ENCODE data around the gene SIVA1.
"Not testable (repeated sequence)": the region's sequence is repeated elsewhere in the genome, so short reads cannot be mapped to it uniquely, and the experiment has no call there.

Gene SIVA1

DNA sequence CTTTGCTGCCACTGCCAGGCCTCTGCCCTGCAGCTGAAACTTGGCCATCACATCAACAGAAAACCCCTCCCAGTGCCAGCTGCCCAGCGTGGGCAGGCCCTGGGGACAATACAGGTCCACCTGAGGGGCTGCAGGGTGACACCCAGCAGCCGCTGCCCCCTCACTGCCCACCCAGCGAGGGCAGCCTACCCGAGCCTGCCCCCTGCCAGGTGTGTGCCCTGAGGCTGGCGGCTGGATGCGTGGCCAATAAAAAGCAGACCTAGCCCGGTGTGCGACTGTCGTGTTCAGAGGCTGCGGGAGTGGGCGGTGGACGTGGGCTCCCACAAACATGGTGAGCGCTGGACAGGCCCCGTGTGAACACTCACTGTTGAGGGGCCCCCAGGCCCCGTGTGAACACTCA lies 33.6 kb upstream of the SIVA1 start:
- DNase-seq (ENCODE audit: low spot score) = no peak

DNA sequence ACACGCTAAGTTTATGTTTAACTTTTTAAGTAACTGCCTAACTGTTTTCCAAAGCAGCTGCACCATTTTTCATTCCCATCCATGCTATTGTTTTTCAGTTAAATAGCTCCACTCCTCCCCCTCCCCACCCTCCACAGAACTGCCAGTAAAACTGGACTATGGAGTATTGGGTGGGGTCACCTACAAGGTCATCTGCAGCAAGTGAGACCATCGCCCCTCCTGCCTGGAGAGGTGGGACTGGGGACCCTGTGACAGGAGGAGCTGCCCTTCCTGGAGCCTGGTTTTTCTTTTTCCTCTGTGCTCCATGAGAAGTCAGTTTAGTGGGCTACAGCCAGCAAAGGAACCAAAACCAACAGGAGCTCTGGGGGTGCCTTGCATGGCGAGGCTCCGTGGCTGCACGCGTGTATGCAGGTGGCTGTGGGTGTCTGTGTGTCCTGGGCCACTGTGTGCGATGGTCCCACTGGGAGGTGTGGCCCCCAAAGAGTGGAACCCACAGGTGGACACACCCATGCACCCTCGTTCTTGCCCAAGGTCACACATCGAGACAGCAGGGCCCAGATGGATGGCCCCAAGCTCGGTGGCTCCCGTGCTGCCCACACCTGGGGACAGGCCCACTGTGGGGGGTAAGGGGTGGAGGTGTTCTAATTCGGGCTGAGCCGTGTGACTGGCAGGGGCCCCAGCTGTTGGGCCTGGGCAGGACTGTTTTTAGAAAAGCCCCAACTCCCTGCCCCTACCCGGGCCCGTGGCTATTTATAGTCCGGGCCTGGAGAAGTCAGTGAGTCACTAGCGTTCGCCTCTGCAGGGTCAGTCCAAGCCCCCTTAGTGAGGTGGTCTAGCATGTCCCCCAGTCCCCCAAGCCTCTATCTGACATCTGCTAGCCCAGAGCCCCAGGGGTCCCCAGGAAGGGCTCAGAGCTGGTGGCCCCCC lies 31.2 kb upstream of the SIVA1 start:
- no peak for DNase-seq (ENCODE audit: low spot score)

DNA sequence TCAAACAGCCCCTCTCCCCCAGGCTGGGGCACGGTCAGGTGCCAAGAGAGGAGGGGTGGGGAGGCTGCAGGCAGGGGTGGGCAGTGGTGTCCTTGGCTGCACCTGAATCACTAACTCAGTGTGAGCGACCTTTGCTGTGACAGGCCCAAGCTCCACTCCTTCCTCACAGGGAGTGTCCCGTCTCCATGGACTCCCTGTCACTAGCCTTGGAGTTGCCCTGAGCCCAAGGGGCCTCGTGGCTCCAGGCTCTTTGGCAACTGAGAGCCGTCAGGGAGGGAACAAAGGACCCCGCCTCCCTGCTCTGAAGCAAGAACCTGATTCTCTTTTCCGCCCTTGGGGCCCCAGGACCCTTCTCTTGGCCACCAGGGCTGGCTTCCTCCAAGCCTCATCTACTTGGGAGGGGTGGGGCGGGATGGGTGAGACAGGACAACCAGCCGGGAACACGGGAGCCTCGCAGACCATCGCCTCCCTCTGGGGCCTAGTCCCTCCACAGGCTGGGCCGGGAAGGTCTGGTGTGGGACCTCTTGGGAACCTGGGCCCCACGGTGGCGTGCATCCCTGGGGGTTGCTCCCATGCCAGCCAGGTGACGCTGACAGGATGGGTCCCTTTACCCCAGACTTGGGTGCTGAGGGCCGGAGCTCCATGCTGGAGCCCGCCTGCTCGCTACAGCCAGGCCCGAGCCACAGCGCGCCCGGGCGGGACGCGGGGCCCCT lies 29.9 kb upstream of the SIVA1 start:
- no peak for DNase-seq (ENCODE audit: low spot score)

DNA sequence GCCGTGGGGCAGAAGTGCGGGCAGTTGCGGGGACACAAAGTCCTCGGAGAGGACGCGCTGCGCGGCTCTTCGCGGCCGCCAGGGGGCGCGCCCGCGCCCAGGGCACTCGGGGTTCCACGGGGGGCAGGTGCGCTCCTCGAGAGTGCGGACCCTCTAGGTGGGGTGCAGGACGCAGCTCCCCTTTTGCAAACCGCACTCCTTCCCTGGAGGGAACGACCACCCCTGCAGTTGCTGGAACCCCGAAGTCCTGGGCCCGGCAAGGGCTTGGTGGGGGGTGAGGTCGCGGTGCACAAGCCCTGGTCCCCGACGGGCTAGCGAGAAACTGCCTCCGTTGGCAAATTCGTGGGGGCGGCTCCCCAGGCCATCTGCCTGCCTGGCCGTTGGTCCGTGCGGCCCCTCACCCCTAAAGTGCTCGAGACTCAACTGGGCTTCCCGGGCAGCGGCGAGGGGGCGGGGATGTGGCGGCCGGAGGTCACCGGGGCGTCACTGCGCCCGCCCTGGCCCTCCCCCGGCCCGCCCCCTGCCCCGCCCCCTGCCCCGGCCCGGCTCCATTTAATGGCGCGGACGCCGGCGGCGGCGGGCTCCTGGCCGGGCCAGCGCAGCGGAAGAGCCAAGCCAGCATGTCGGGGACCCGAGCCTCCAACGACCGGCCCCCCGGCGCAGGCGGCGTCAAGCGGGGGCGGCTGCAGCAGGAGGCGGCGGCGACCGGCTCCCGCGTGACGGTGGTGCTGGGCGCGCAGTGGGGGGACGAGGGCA lies 29.1 kb upstream of the SIVA1 start, which contains the start of gene ADSS1:
TSS of gene ADSS1 (plus strand) at position 579 of the 756 bp plus-strand sequence. CDS start at position 621, 42 bp downstream.
- peak; percentile 87 for DNase-seq (ENCODE audit: low spot score)

- no peak for DNase-seq (ENCODE audit: low spot score)
Observed at GRCh38 chr14:104724407-104724980, 28.5 kb upstream of the SIVA1 start.

- DNase-seq (ENCODE audit: low spot score) = peak; percentile 39
Observed at GRCh38 chr14:104724981-104725771, 27.8 kb upstream of the SIVA1 start.

DNA sequence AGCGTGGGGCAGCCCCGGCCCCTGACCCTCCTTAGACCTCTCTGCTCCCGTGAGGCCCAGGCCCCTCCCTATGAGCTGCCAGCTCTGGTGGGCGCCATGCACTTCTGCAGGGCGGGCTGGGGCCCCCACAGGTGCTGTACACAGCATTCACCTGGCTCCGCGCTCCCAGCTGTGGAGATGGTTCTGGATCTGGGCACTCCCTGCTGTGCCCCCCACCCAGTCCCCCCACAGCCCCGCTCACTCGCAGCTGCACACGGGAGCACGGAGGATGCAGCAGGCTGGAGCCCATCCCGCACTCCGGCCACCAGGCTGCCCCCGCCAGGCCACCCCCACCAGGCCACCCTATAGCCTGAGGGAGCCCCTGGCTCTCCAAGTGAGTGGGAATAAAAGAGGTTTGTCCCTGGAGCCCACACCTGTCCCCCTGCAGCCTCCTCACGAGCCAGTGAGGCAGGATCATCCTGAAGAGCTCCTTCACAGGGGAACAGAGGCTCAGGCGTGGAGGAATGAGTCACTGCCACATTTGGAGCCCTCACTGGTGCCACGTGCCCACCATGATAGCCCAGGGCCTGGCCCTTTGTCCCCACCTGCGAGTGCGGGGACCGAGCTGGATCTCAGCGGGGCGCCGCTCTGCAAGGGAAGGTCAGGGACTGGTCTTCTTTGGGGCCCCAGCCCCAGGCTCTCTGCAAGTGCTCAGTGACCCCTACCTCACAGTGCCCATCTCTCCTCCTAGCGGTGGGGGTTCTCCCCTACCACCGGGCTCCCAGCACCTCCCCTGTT lies 27.0 kb upstream of the SIVA1 start:
- DNase-seq (ENCODE audit: low spot score) = no peak

GRCh38 chr14:104726600-104727451 lies 26.1 kb upstream of the SIVA1 start:
- no peak for DNase-seq (ENCODE audit: low spot score)

GRCh38 chr14:104728631-104729030 lies 24.3 kb upstream of the SIVA1 start:
- DNase-seq (ENCODE audit: low spot score) = no peak

- not testable (repeated sequence) for DNase-seq (ENCODE audit: low spot score)
Observed at GRCh38 chr14:104729176-104729834, 23.6 kb upstream of the SIVA1 start.

- DNase-seq (ENCODE audit: low spot score) = no peak
Observed at GRCh38 chr14:104729835-104730181, 23.1 kb upstream of the SIVA1 start.

- DNase-seq (ENCODE audit: low spot score) = no peak
Observed at GRCh38 chr14:104730487-104730886, 22.5 kb upstream of the SIVA1 start.

DNA sequence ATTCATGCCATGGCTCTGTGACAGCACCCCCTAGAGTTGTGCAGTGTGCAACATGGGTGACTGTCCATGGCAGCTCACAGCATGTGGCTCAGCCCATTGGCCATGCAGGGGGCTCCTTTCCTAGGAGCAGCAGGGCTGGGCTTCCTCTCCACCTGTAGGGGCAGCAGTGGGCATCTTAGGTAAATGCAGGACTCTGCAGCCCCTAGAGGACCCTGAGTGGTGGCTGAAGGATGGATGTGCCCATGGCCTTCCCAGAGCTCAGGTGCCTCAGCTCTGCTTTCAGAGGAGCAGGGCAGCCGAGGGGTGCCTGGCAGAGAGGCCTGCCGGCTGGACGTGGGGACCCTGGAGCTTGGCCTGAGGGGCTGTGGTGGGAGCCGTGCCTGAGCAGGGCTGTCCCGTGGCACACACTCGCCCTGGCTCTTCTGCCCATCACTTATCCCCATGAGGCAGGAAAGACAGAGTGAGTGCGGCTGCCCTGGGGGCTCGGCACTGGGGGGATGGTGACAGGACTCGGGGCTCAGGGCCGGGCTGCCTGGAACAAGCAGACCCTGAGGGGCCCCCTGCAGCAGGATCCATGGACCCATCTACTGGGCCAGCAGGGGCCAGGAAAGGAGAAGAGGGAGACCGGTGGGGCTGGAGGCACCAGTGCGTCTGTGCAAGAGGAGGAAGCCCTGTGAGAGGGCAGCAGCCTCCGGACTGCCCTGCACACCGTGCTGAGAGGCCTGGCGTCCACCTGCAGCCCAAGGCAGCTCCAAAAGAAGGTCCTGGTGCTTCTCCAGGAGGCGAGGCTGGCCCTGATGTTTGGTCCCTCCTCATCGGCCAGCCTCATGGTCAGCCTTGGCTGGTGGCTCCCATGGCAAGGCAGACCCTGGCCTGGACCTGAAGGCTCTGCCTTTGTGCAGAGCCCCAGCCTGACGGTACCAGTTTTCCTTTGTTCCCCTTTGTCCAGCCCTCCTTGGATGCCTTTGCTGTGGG lies 21.3 kb upstream of the SIVA1 start:
- no peak for DNase-seq (ENCODE audit: low spot score)

- no peak for DNase-seq (ENCODE audit: low spot score)
Observed at GRCh38 chr14:104732355-104732804, 20.6 kb upstream of the SIVA1 start.

DNA sequence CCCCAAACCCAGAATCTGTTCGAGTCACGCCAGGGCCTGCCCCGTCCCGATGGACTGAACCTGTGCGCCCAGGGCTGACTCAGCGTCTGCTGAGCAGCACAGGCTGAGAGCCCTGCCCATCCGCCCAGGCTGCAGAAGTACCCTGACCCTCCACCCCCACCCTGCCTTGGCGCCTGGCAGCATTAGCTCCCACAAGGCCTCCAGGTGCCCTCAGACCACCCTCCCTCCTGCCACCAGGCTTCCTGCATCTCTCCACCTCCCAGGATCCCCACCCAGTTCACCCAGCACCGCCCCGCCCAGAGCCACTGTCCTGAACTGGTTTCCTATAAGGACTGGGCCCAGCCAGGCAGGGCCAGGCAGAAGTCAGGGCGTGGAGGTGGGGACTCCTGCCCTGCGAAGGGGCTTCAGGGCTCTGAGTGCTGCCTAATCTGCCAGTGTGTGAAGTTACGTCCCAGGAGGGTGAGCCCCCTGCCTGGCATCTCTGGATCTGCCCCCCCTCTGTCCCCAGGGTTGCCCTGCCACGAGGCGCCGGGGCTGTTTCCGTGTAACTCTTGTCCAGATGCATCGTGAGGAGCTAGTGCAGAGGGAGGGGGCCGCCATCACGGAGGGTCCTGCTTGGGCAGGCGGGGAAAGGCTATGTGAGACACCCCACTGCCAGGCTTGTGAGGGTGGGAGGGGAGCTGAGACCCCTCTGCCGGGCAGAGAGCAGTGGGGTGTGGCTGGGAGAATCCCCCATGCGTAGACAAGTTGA lies 19.8 kb upstream of the SIVA1 start:
- DNase-seq (ENCODE audit: low spot score) = no peak

- DNase-seq (ENCODE audit: low spot score) = no peak
Observed at GRCh38 chr14:104734051-104734587, 18.8 kb upstream of the SIVA1 start.

- DNase-seq (ENCODE audit: low spot score) = no peak
Observed at GRCh38 chr14:104734601-104734990, 18.4 kb upstream of the SIVA1 start.

All from AG08395 (cell line).